Dendritic cell treated with granulocyte-macrophage colony-stimulating factor and Interleukin-4, amounts not matched to agents 40 ng/mL and 50 ng/mL, for 4 days (primary cell): ENCODE measurements around the gene RER1.

ENCODE experiments used
- H3K27ac Mint-ChIP-seq: one replicate; pipeline ENCODE4 v1.8.0; 2022; ENCODE audit warnings: mild to moderate bottlenecking, mixed read lengths
- H3K27me3 Mint-ChIP-seq: one replicate; pipeline ENCODE4 v1.8.0; 2022; ENCODE audit warnings: mild to moderate bottlenecking, mixed read lengths
- H3K36me3 Mint-ChIP-seq: one replicate; pipeline ENCODE4 v1.8.0; 2022; ENCODE audit warnings: low read depth, mixed read lengths
- H3K4me1 Mint-ChIP-seq: one replicate; pipeline ENCODE4 v1.8.0; 2022; ENCODE audit warnings: low read depth, mixed read lengths
- H3K4me3 Mint-ChIP-seq: one replicate; pipeline ENCODE4 v1.8.0; 2022; ENCODE audit warnings: mild to moderate bottlenecking, moderate library complexity, mixed read lengths
- H3K9me3 Mint-ChIP-seq: one replicate; pipeline ENCODE4 v1.8.0; 2022; ENCODE audit warnings: mixed read lengths
- intact Hi-C: fragments of 100-400 bp; cut with micrococcal nuclease; formaldehyde crosslinking; loops from one replicate; pipeline ENCODE4 v1.15.0; 2022

RER1 gene

DNA sequence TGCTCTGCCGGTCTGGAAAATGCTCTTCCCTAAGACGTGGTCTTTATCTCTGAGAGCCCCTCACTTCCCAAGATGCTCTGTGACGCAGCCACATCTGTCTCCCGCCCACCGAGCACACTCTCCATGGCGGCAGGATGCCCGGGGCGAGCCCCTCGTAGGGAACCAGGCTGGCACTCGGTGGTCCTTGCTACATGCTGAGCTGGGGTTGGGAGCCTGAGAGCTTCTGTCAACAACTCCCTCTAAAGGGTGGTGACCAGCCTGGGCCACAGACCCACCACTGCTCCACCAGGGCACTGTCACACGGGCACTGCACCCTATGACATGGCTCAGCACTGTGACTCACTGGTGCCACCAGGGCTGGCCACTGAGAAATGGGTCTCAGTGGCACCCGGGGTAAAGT, 18.1 kb downstream of the RER1 start:
- intact Hi-C loops = no loop called here
- H3K9me3 Mint-ChIP-seq = no peaks in the 10 kb centered on the region
- peaks cover 9% of the 10 kb centered on the region for H3K27me3 Mint-ChIP-seq
- peaks cover 25% of the 10 kb centered on the region for H3K4me1 Mint-ChIP-seq
- H3K4me3 Mint-ChIP-seq = no peak overlapping the region
- no peak overlapping the region for H3K27ac Mint-ChIP-seq
- peaks cover 56% of the 10 kb centered on the region for H3K36me3 Mint-ChIP-seq

DNA sequence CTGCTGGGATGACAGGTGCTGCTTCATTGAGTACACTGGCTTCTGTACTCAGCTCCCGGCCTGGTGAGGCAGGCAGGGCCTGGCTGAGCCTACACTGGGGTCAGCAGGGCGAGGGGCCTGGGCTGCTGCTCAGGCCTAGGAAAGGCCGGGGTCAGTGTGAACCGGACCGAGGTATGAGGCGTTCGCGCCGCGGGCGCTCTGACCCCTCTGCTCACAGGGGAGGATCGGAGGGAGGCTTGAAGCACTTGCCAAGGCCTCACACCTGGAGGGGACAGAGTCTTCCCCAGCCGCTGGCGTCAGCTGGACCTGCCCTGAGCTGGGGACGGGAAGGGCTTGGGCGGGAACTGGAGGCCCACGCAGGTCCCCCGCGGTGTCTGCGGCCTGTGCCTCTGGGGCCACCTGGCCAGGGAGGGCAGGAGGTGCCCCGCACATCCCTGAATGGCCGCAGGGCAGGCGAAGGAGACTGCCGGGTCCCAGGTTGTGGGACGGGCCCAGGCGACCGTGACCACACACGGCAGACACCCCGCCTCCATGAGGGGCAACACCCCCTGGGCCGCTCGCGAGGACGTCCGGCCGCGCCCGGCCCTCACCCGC, 20.3 kb downstream of the RER1 start:
- H3K27ac Mint-ChIP-seq = peak overlapping the region; percentile 79
- H3K9me3 Mint-ChIP-seq = no peaks in the 10 kb centered on the region
- H3K27me3 Mint-ChIP-seq = peaks cover 30% of the 10 kb centered on the region
- H3K4me3 Mint-ChIP-seq = peak overlapping the region; percentile 81
- intact Hi-C loops = no loop called here
- H3K36me3 Mint-ChIP-seq = peaks cover 34% of the 10 kb centered on the region
- peaks cover 42% of the 10 kb centered on the region for H3K4me1 Mint-ChIP-seq

DNA sequence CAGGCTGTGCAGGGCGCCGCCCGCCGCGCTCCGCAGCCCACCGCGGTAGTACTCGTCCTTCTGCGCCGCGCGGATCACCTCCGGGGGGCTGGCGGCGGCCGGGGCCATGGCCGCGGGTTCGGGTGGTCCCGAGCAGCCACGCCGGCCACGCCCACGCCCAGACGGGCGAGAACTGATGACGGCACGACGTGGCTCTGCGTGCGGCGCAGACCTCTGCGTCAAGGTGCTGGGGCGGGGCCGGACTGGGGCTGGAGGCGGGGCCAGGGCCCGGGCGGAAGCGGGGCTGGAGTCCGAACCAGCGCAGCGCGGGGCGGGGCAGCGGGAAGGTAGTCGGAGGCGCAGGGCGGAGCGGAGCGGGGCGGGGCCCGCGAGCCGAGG, 20.7 kb downstream of the RER1 start, which contains the start of gene PEX10:
TSS of gene PEX10 (minus strand) at position 170 of the 378 bp plus-strand sequence. CDS start at position 108, 62 bp downstream.
- peaks cover 44% of the 10 kb centered on the region for H3K4me1 Mint-ChIP-seq
- intact Hi-C loops = no loop called here
- no peaks in the 10 kb centered on the region for H3K9me3 Mint-ChIP-seq
- peak within 1 kb of the TSS; percentile 81 for H3K4me3 Mint-ChIP-seq
- H3K27ac Mint-ChIP-seq = peak within 1 kb of the TSS; percentile 79
- H3K27me3 Mint-ChIP-seq = peaks cover 35% of the 10 kb centered on the region
- peaks cover 30% of the 10 kb centered on the region for H3K36me3 Mint-ChIP-seq

DNA sequence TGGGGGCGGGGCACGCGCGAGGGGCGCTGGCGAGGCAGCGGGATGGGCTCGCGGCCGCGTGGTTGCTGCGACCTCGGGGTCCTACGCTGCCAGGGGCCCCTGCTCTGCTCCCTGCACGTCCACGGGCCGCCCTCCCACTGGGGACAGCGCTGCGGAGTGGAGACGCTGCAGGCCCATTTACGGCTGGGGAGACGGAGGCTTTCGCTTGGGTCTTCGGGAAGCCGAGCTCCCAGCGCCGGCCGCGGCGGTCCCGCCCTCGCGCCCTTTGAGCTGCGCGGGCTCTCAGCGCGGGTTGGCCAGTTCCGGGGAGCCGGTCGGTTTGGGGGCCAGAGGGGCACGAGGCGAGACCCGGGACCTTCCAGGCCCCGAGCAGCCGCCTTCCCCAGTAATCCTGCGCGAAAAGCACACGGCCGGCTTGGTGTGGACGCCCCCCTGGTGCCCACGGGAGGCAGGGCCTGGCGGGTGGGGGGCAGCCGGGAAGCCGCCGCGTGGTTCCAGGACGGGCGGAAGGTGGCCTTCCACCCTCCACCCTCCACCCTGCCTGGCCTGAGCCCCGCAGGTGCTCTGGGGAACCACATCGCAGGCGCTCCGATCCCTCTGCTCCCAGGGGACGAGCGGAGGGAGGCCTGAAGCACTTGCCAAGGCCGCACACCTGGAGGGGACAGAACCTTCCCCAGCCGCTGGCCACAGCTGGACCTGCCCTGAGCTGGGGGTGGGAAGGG, 21.3 kb downstream of the RER1 start:
- Mint-ChIP-seq H3K4me3 (peak overlapping the region; percentile 81), H3K27ac (peak overlapping the region; percentile 79), H3K4me1 (peaks cover 44% of the 10 kb centered on the region), H3K27me3 (peaks cover 38% of the 10 kb centered on the region), H3K36me3 (peaks cover 24% of the 10 kb centered on the region), H3K9me3 (no peaks in the 10 kb centered on the region)
- intact Hi-C loops = no loop called here

DNA sequence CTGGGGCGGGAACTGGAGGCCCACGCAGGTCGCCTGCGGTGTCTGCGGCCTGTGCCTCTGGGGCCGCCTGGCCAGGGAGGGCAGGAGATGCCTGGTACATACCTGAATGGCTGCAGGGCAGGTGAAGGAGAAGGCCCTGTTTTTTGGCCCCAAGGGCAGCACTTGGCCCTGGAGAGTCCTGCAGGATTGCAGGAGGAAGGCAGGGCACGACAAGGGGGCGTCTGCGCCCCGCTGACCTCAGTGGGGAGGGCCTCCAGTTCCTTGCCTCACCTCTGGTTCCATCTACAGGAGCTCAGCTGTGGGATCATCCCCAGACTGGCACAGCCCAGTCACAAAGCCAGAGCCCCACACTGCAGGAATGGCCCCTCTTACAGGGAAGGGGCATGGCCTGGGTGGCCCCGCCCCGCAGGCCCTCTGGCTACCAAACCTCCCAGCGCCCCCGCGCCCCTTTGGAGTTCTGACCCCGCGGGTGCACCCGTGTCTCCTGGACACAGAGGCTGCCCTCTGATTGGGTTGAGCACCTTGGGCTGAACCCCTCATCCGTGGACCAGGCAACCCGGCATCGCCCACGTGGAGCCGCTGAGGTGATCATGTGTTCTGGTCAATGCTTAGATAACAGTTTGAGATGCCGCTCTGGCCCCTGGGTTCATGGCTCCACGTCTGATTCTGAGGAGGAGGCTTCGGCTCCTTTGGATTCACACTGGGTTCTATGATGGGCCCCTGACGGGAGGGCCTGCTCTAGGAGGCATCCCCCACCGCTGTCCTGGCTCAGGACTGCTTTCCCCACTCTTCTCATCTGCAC, 22.1 kb downstream of the RER1 start:
- peaks cover 44% of the 10 kb centered on the region for H3K4me1 Mint-ChIP-seq
- H3K27ac Mint-ChIP-seq = peak overlapping the region; percentile 63
- peak overlapping the region; percentile 81 for H3K4me3 Mint-ChIP-seq
- intact Hi-C loops = loop anchor here (2.0 kb wide), 1 partner anchor 373 kb away; no protein-coding TSS in a partner anchor
- peaks cover 16% of the 10 kb centered on the region for H3K36me3 Mint-ChIP-seq
- peaks cover 46% of the 10 kb centered on the region for H3K27me3 Mint-ChIP-seq
- H3K9me3 Mint-ChIP-seq = no peaks in the 10 kb centered on the region

DNA sequence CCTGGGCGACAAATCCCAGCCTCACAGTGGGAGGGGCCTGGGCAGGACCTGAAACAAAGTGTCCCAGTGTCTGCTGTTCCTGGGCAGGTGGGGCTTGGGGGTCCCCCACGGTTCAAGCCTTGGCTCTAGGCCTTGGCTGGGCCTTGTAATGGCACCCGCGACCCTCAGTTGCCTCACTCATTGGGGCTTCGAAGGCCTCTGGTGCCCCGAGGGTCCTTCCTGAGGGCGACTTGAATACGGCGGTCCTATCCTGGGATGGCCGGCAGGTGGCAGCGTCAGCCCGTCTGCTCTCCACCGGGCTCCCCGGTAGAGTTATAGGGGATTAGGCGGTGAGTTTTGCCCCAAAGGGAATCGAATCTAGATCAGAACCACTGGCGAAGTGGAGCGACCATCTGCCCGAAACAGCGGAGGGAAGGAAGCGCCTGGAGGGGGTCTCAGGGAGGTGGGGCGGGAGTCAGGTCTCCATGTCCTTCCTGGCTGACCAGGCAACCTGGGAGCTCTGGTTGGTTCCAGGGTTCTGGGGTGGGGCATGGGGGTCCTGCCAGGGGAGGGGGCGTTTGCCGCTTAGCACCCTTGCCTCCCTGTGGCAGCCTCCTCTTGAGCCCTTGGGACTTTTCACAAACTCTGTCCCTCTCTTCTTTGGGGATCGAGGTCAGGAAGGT, 22.8 kb downstream of the RER1 start:
- Mint-ChIP-seq H3K9me3 (no peaks in the 10 kb centered on the region), H3K4me3 (peak overlapping the region; percentile 81), H3K27me3 (peaks cover 52% of the 10 kb centered on the region), H3K4me1 (peaks cover 44% of the 10 kb centered on the region), H3K27ac (peak overlapping the region; percentile 63), H3K36me3 (peaks cover 9% of the 10 kb centered on the region)
- intact Hi-C loops = loop anchor here (2.0 kb wide), 1 partner anchor 372 kb away; no protein-coding TSS in a partner anchor

DNA sequence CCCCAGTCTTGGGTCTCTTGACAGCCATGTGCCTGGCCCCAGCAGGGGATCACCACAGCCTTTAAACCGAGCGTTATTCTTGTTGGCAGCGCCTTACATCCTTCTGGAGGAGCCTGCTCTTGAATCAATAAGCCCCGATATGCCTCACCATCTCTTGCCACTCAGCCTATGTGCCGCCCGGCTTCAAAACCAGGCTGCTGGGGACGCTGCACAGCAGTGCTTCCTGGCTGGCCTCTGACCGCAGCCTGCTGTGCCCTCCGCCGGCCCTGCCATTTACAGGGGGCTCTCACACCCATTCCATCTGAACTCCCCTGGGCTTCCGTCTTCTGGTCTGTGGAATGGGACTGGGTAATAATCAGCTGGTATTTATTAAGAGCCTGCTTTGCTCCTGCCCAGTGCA, 23.7 kb downstream of the RER1 start:
- Mint-ChIP-seq H3K4me3 (no peak overlapping the region), H3K36me3 (peaks cover under 1% of the 10 kb centered on the region), H3K9me3 (no peaks in the 10 kb centered on the region), H3K27me3 (peaks cover 54% of the 10 kb centered on the region), H3K4me1 (peaks cover 43% of the 10 kb centered on the region), H3K27ac (no peak overlapping the region)
- intact Hi-C loops = loop anchor here (2.0 kb wide), 1 partner anchor 371 kb away; no protein-coding TSS in a partner anchor

DNA sequence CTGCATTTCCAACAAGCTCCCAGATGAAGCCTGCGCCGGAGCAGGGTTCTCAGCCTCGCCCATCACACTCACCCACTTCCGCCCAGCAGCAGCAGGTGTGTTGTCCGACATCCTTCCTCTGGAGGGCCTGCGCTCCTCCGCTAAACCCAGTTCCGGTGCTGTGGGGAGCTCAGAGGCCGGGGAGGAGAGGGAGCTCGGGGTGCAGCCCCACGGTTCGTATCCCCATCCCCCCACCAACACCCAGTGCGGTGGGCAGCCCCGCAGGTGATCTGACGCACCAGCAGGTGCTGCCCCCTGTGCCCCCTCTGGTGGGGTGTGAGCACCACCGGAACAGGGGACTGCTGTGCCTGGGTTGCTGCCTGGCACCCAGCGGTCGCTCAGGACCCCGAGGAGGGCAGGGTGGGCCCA, 24.2 kb downstream of the RER1 start:
- Mint-ChIP-seq H3K36me3 (no peaks in the 10 kb centered on the region), H3K27me3 (peaks cover 54% of the 10 kb centered on the region), H3K4me3 (no peak overlapping the region), H3K9me3 (no peaks in the 10 kb centered on the region), H3K27ac (no peak overlapping the region), H3K4me1 (peaks cover 39% of the 10 kb centered on the region)
- intact Hi-C loops = loop anchor here (2.0 kb wide), 1 partner anchor 371 kb away; no protein-coding TSS in a partner anchor

DNA sequence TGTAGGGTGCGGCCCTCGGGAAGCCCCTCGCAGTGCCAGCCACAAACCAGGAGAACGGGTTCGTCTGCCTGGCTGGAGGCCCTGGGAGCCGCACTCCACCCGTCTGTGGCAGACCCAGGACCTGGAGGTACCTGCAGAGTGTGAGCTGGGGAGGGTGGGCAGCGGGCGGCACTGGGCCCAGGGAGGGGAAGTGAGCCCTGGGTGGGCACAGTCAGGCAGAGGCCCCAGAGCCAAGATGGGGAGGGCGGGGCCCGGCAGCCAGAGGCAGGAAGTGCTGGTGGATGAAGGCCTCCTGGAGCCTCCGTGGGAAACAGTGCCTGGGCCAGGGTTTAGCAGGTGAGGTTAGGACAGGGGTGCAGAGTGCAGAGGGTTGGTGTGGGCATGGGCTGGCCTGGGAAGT, 24.8 kb downstream of the RER1 start:
- Mint-ChIP-seq H3K4me1 (peaks cover 33% of the 10 kb centered on the region), H3K36me3 (no peaks in the 10 kb centered on the region), H3K4me3 (no peak overlapping the region), H3K27ac (no peak overlapping the region), H3K27me3 (peaks cover 54% of the 10 kb centered on the region), H3K9me3 (no peaks in the 10 kb centered on the region)
- intact Hi-C loops = no loop called here

DNA sequence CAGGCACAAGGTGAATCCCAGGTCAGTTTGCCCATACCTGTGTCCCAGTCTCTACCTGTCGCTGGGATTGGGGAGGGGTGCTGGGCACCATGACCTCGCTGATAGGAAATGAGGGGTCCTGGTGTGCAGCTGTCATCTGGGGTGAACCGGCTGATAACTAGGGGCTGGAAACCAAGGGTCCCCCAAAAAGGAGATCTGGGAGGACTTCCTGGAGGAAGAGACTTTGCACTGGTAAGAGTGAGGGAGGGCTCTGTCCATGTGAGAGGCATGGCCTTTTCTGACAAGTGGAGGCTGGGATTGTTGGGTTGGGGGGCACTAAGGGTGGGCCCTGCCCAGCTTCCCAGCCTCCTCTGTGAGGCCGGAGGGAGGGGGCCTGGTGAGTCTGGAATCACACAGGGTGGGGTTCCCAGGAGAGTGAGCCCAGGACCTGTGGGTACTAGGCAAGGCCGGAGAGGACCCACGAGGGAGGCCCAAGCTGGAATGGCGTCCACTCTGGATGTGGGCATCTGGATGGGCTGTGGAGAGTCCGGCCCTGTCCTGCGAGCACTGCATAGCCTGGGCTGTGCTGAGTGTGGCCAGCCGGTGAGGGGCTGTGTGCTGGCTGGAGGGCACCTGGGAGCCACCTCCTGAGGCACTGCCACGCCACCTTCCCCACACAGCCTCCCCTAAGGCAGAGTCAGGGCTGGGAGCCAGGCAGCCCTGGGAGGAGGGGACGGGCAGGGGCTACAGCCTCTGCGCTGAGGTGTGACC, 25.6 kb downstream of the RER1 start:
- Mint-ChIP-seq H3K27me3 (peaks cover 58% of the 10 kb centered on the region), H3K27ac (no peak overlapping the region), H3K4me1 (peaks cover 28% of the 10 kb centered on the region), H3K4me3 (no peak overlapping the region), H3K9me3 (no peaks in the 10 kb centered on the region), H3K36me3 (no peaks in the 10 kb centered on the region)
- intact Hi-C loops = no loop called here

DNA sequence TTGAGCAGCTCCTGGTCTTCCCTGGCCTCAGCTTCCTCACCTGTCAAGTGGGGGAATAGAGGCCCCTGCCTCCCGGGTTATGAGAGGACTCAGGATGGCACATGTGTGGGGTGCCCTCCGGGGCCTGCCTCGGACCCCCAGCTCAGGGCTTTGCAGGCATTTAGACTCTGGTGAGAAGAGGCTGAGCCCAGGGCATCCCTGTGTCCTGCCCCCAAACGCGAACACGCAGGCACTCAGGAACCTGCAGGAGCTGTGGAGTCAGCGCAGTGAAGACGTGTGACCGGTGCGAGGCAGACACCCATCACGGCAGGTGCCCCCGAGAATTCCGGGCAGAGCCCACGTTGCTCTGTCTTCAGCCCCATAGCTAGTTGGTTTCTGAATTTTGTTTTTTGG, 26.2 kb downstream of the RER1 start:
- peaks cover 58% of the 10 kb centered on the region for H3K27me3 Mint-ChIP-seq
- intact Hi-C loops = no loop called here
- peaks cover 28% of the 10 kb centered on the region for H3K4me1 Mint-ChIP-seq
- no peaks in the 10 kb centered on the region for H3K36me3 Mint-ChIP-seq
- no peak overlapping the region for H3K4me3 Mint-ChIP-seq
- no peak overlapping the region for H3K27ac Mint-ChIP-seq
- H3K9me3 Mint-ChIP-seq = no peaks in the 10 kb centered on the region

DNA sequence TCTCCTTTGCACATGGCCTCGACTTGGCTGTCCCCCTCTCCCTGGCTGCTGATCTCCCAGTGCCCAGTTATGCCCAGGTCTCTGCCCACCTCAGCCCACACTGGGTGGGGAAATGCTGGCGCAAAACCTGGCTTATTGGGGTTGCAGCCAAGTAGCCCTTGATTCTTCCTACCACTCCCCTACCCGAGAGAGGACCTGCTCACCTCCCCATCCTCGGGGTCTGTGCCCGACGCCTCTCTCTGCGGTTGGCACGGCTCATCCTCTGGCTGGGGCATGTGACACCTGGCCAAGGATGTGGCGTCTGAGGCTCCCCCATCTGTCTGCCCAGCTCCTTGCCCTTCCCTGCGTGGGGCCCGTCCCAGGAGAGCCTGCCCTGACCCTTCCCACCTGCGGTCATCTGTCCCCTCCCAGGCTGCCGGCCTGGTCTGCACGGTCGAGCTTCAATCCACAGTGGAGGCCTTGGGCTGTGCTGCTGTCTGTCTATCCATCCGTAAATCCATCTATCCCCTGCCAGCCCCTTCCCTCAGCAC, 27.2 kb downstream of the RER1 start:
- Mint-ChIP-seq H3K27ac (no peak overlapping the region), H3K4me3 (no peak overlapping the region), H3K9me3 (no peaks in the 10 kb centered on the region), H3K27me3 (peaks cover 66% of the 10 kb centered on the region), H3K4me1 (peaks cover 28% of the 10 kb centered on the region), H3K36me3 (no peaks in the 10 kb centered on the region)
- intact Hi-C loops = no loop called here

DNA sequence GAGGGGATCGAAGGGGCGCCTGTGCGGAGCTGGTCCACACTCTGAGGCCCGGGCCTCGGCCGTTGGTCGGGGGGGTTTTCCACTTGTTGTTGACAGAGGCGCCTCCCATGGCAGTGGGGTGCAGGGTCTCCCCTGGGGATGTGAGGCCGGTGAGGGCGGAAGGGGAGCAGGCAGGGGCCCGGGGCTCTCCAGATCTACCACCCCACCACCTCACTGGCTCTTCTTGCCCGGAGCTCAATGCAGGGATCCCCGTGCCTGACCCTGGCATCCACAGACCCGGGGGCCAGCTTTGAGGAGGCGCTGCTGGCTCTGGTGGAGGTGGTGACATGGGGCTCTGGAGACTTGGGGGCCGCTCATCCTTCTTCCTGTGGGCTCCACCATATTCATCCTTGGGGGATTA, 27.8 kb downstream of the RER1 start:
- H3K4me1 Mint-ChIP-seq = peaks cover 22% of the 10 kb centered on the region
- H3K9me3 Mint-ChIP-seq = no peaks in the 10 kb centered on the region
- no peaks in the 10 kb centered on the region for H3K36me3 Mint-ChIP-seq
- no peak overlapping the region for H3K27ac Mint-ChIP-seq
- intact Hi-C loops = no loop called here
- no peak overlapping the region for H3K4me3 Mint-ChIP-seq
- H3K27me3 Mint-ChIP-seq = peaks cover 61% of the 10 kb centered on the region
